ENCODE results near the gene NTRK1.

The NTRK1 gene

DNA sequence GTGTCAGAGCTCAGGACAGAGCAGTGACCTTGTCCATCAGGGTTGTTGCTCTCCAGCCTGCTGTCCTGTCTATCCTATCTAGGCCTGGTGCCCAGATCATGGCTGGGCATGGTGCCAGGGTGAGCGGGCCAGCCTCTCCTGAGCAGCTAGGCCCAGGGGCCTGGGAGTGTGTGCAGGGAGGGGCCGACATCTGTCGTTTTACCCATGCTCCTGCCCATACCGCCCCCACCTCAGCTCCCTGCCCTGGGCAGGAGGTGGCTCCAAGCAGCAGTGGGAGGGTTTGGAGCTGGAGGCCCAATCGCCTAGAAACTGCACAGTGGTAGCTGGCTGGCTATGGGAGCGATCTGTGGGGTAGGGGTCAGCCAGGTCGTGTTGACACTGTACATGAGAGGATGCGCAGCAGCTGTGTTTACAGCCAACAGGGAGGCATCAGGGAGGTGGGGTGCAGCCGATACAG, 8.2 kb upstream of the NTRK1 start:
- no peak for DNase-seq (ENCODE audit: low read depth, low spot score)

DNA sequence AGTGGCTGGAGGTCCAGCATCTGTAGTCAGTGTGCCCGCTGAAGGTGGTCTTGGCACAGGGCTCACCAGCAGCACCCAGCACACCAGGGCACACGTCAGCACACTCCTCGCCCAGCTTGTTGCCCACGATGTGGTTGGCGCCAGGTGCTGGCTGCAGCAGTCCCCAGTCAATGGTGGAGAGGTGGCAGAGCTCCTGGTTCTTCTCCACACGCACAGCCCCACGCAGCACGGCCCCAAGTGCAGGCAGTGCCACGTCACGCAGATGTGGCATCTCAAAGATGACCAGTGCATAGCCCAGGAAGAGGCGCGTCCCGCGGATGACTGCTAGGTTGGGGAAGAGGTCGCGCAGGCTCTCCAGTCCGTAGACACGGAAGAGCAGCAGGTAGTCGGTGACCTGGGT, 6.9 kb upstream of the NTRK1 start:
- H3K4me3 ChIP-seq (ENCODE audit: low read length): no peak overlapping the region
- no peak for DNase-seq (ENCODE audit: low read depth, low spot score)

More for the DNA sequence above, 8.2 kb upstream of the NTRK1 start:
- no peak overlapping the region for H3K4me3 ChIP-seq (ENCODE audit: low read length)

DNA sequence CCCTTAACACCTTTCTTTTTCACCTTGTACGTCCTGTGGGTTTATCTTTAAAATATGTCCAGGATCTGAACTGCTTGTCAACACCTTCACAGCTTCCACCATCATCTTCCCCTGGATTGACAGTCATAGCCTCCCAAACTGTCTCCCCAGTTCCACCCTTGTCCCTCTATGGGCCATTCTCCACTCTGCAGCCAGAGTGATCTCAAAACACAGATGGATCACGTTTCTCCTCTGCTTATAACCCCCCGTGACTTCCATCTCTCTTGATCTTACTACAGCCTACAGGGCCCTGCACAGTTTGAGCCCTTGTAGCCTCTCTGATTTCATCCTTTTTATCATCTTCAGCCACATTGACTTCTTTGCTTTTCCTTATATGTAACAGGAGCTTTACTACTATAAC, 6.0 kb upstream of the NTRK1 start:
- H3K4me3 ChIP-seq (ENCODE audit: low read length): no peak overlapping the region
- DNase-seq (ENCODE audit: low read depth, low spot score): no peak

GRCh38 chr1:156856282-156856785, 4.3 kb upstream of the NTRK1 start:
- no peak overlapping the region for H3K4me3 ChIP-seq (ENCODE audit: low read length)
- no peak for DNase-seq (ENCODE audit: low read depth, low spot score)

DNA sequence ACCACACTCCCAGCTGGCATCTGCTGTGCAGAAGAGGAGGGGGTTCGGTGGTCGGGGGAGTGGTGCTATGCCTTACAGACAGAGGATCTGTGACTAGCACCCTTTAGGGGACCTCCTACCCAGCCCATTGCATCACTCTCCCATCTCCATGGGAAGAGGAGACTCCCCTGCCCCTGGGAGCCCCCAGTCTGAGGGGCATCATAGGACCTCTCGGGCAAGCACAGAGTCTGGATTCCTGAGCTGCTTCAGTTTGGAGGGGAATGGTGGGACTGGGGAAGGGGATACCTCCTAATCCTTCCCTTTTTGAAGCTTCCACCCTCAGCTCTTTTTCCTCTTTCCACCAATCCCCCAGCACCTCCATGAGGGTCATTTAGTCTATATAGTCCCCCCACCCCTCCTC, 3.1 kb upstream of the NTRK1 start:
- no peak for DNase-seq (ENCODE audit: low read depth, low spot score)
- H3K4me3 ChIP-seq (ENCODE audit: low read length): no peak overlapping the region

GRCh38 chr1:156858555-156858956, 2.1 kb upstream of the NTRK1 start:
- no peak for DNase-seq (ENCODE audit: low read depth, low spot score)
- H3K4me3 ChIP-seq (ENCODE audit: low read length): no peak overlapping the region

GRCh38 chr1:156858959-156859522, 1.6 kb upstream of the NTRK1 start, which contains the start of gene INSRR:
Gene INSRR (minus strand): TSS chr1:156859117. CDS start chr1:156858621, 496 bp downstream.
- H3K4me3 ChIP-seq (ENCODE audit: low read length): no peak within 1 kb of the TSS
- no peak for DNase-seq (ENCODE audit: low read depth, low spot score)

GRCh38 chr1:156859523-156860112, 1.0 kb upstream of the NTRK1 start:
- no peak for DNase-seq (ENCODE audit: low read depth, low spot score)
- no peak overlapping the region for H3K4me3 ChIP-seq (ENCODE audit: low read length)

DNA sequence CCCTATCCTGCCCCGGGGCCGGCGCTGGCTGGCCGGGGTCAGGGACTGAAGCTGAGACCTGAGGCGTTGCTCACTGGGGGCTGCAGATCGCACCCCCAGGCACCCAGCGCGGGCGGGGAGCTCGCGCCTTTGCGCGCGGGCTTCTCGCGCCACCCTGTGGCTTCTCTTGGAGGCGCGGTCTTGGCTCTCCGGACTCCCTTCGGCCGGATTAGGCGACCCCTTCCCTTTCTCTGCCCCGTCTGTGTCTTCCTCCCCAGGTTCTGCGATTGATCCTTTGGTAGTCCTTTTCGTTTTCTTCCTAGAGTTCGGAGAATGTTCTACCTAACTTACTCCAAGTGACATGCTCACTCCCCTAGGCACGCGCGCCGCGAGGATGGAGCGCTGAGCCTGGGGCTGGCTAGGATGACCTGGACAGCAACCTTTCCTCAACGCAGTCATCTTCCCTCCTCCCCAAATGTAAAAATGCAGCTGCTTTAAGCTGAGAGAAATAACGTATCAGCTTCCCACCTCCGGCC, 495 bp upstream of the NTRK1 start:
- H3K4me3 ChIP-seq (ENCODE audit: low read length): peak overlapping the region; percentile 55
- DNase-seq (ENCODE audit: low read depth, low spot score): peak; percentile 5

GRCh38 chr1:156862584-156862983, 1.9 kb downstream of the NTRK1 start:
- no peak overlapping the region for H3K4me3 ChIP-seq (ENCODE audit: low read length)

GRCh38 chr1:156862997-156863599, 2.4 kb downstream of the NTRK1 start:
- H3K4me3 ChIP-seq (ENCODE audit: low read length): no peak overlapping the region
- peak; percentile 32 for DNase-seq (ENCODE audit: low read depth, low spot score)

More at GRCh38 chr1:156862584-156862983, 1.9 kb downstream of the NTRK1 start:
- no peak for DNase-seq (ENCODE audit: low read depth, low spot score)

GRCh38 chr1:156863631-156864030, 3.0 kb downstream of the NTRK1 start:
- no peak overlapping the region for H3K4me3 ChIP-seq (ENCODE audit: low read length)
- DNase-seq (ENCODE audit: low read depth, low spot score): no peak

DNA sequence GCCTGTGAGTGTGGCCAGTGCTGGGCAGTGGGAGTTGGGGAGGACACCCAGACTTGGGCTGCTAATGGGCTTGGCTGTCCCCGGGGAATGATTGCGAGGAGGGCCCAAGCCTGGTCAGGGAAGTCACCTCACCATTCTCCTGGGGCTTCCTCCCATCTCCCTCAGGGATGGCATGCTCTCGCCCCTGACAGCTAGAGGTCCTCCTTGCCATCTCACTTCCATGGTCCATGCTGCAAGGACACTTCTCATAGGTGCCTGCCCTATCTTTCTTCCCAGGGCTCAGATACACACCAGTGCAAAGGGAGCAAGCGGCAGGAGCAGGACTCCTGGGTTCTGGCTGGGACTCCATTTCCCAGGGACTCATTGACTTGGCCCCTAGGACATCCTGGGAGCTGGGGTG, 4.1 kb downstream of the NTRK1 start:
- no peak for DNase-seq (ENCODE audit: low read depth, low spot score)
- H3K4me3 ChIP-seq (ENCODE audit: low read length): no peak overlapping the region

DNA sequence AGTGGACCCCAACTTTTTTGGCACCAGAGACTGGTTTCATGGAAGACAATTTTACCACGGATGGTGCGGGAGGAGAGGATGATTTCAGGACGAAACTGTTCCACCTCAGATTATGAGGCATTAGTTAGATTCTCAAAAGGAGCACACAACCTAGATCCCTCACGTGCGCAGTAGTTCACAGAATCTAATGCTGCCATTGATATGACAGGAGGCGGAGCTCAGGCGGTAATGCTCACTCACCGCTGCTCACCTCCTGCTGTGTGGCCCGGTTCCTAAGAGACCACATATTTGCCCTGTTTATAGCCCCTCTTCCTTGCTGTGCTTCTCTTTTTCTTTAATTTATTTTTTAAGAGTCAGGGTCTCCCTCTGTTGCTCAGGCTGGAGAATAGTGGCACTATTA, 4.6 kb downstream of the NTRK1 start:
- no peak for DNase-seq (ENCODE audit: low read depth, low spot score)

DNA sequence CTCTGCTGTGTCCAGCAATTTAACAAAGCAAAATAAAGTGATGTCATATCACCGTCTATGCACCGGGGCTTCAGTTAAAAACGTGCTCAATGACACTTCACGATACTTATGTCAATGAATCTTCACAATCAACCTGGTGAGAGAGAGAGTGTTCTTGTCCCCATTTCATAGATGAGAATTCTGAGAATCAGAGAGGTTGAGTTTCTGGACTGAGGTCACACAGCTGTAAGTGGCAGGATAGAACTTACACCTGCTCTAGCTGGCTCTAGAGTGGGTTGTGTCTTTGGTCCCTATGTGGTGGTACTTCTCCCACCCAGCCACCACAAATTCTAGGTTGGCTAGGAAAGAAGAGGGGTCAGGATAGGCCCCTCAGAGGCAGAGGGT, 5.2 kb downstream of the NTRK1 start:
- no peak overlapping the region for H3K4me3 ChIP-seq (ENCODE audit: low read length)
- DNase-seq (ENCODE audit: low read depth, low spot score): no peak

More for the DNA sequence above, 4.6 kb downstream of the NTRK1 start:
- no peak overlapping the region for H3K4me3 ChIP-seq (ENCODE audit: low read length)

- H3K4me3 ChIP-seq (ENCODE audit: low read length): no peak overlapping the region
Observed at GRCh38 chr1:156866249-156866909, 5.7 kb downstream of the NTRK1 start.

GRCh38 chr1:156868341-156868740, 7.7 kb downstream of the NTRK1 start:
- DNase-seq (ENCODE audit: low read depth, low spot score): no peak
- H3K4me3 ChIP-seq (ENCODE audit: low read length): no peak overlapping the region

More at GRCh38 chr1:156866249-156866909, 5.7 kb downstream of the NTRK1 start:
- no peak for DNase-seq (ENCODE audit: low read depth, low spot score)

DNA sequence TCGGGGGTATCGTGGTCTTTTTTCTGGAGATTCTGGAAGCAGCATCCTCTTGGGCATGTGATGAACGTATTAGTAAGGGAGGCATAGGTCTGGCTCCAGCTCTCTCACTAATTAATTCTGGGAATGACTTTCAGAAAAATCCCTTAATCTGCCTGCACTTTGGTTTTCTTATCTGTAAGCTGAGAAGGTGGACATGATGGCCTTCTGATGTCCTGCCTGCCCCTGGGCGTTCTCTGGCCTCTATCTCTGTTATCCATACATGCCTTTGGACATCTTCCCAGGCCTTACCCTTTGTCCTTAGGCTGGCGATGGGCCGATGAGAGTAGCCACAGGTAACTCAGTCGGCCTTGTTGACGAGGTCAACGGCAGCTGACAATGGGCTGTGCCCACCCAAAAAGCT, 8.8 kb downstream of the NTRK1 start:
- H3K4me3 ChIP-seq (ENCODE audit: low read length): no peak overlapping the region
- DNase-seq (ENCODE audit: low read depth, low spot score): no peak

GRCh38 chr1:156873659-156874058, 13.0 kb downstream of the NTRK1 start:
- no peak overlapping the region for H3K4me3 ChIP-seq (ENCODE audit: low read length)

DNA sequence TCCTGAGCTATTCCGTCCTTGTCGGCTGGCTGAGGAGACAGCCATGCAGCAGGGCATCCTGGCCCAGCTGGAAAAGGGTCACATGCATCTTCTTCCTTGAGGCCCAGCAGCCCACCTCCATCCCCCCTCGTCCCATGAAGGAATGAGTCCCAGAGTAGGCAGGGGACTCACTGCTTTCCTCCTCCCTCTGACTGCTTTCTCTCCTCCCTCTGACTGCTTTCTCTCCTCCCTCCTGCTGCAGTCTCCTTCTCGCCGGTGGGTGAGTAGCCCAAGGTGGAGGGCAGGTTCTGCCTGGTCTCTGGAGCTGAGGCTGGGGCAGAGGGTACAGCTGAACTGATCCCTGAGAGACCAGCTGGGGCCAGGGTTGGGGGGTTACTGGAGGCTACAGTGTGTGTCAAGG, 13.5 kb downstream of the NTRK1 start:
- H3K4me3 ChIP-seq (ENCODE audit: low read length): no peak overlapping the region

More at GRCh38 chr1:156873659-156874058, 13.0 kb downstream of the NTRK1 start:
- DNase-seq (ENCODE audit: low read depth, low spot score): no peak

More for the DNA sequence above, 13.5 kb downstream of the NTRK1 start:
- DNase-seq (ENCODE audit: low read depth, low spot score): no peak
